HFF-Myc (cell line): ENCODE data around the gene BHMT.

Experiments
- DNase-seq: peaks from one replicate; pipeline ENCODE4 v3.0.0-alpha.2; 2011; ENCODE audit warnings: low read depth; ENCODE audit errors: extremely low read depth
- H3K4me3 ChIP-seq: replicated peaks from 2 replicates; pipeline ENCODE4 v1.5.1; 2011; ENCODE audit warnings: low read depth, mild to moderate bottlenecking, control low read depth, low read length
- CTCF ChIP-seq: IDR thresholded peaks from 2 replicates; pipeline ENCODE4 v1.5.1; 2012; ENCODE audit warnings: mild to moderate bottlenecking, low read depth, low read length, control low read depth; ENCODE audit errors: missing control alignments

The BHMT gene

GRCh38 chr5:79093762-79094161 is 17.8 kb upstream of the BHMT start:
- no peak overlapping the region for H3K4me3 ChIP-seq
- DNase-seq, result no peak
- no peak for TF ChIP-seq CTCF

- DNase-seq, result no peak
- no peak for TF ChIP-seq CTCF
- no peak overlapping the region for H3K4me3 ChIP-seq
Measured at GRCh38 chr5:79105868-79106267, 5.7 kb upstream of the BHMT start.

- no peak overlapping the region for H3K4me3 ChIP-seq
- DNase-seq, result peak; percentile 4
- no peak for TF ChIP-seq CTCF
Measured at GRCh38 chr5:79107020-79107796, 4.4 kb upstream of the BHMT start.

- no peak for TF ChIP-seq CTCF
- no peak overlapping the region for H3K4me3 ChIP-seq
- DNase-seq, result no peak
Measured at GRCh38 chr5:79108086-79108485, 3.5 kb upstream of the BHMT start.

GRCh38 chr5:79108792-79109191 is 2.8 kb upstream of the BHMT start:
- no peak overlapping the region for H3K4me3 ChIP-seq
- no peak for DNase-seq
- no peak for TF ChIP-seq CTCF

- no peak for DNase-seq
- TF ChIP-seq CTCF, result peak; percentile 56
Measured at GRCh38 chr5:79109527-79110492, 1.8 kb upstream of the BHMT start.

More at GRCh38 chr5:79109527-79110492, 1.8 kb upstream of the BHMT start:
- no peak overlapping the region for H3K4me3 ChIP-seq
